Measurements from ENCODE around the gene ORAI1.
"Not testable (repeated sequence)": the region's sequence is repeated elsewhere in the genome, so short reads cannot be mapped to it uniquely, and the experiment has no call there.

Gene ORAI1

GRCh38 chr12:121626087-121626852 lies at the start of gene ORAI1:
ORAI1 (plus strand) TSS chr12:121626530.
- peak; percentile 97 for DNase-seq

- DNase-seq, result peak; percentile 54
Measured at GRCh38 chr12:121576851-121577391, 49.4 kb upstream of the ORAI1 start.

GRCh38 chr12:121577443-121578180 lies 48.7 kb upstream of the ORAI1 start:
- DNase-seq, result no peak

- DNase-seq, result no peak
Measured at GRCh38 chr12:121578230-121579189, 47.8 kb upstream of the ORAI1 start.

GRCh38 chr12:121579190-121579791 lies 47.0 kb upstream of the ORAI1 start:
- peak; percentile 38 for DNase-seq

GRCh38 chr12:121579981-121580868 lies 46.1 kb upstream of the ORAI1 start:
- DNase-seq, result peak; percentile 86

- peak; percentile 77 for DNase-seq
Measured at GRCh38 chr12:121580959-121581685, 45.2 kb upstream of the ORAI1 start, which contains the start of gene KDM2B. KDM2B (minus strand) TSS chr12:121581023; CDS start chr12:121580911, 112 bp downstream.

GRCh38 chr12:121581686-121582429 lies 44.5 kb upstream of the ORAI1 start:
- DNase-seq, result peak; percentile 58

GRCh38 chr12:121582583-121583333 lies 43.6 kb upstream of the ORAI1 start:
- peak; percentile 37 for DNase-seq

- not testable (repeated sequence) for DNase-seq
Measured at GRCh38 chr12:121583334-121583661, 43.0 kb upstream of the ORAI1 start.

- DNase-seq, result not testable (repeated sequence)
Measured at GRCh38 chr12:121584885-121585284, 41.4 kb upstream of the ORAI1 start.

GRCh38 chr12:121590476-121591143 lies 35.7 kb upstream of the ORAI1 start:
- DNase-seq, result no peak

- no peak for DNase-seq
Measured at GRCh38 chr12:121592320-121592719, 34.0 kb upstream of the ORAI1 start.

- no peak for DNase-seq
Measured at GRCh38 chr12:121595520-121595919, 30.8 kb upstream of the ORAI1 start.

GRCh38 chr12:121596526-121596925 lies 29.8 kb upstream of the ORAI1 start:
- DNase-seq, result no peak

- DNase-seq, result no peak
Measured at GRCh38 chr12:121600702-121601336, 25.5 kb upstream of the ORAI1 start.

- no peak for DNase-seq
Measured at GRCh38 chr12:121602766-121603165, 23.6 kb upstream of the ORAI1 start.

- no peak for DNase-seq
Measured at GRCh38 chr12:121603581-121603980, 22.7 kb upstream of the ORAI1 start.
